Thymus (tissue), 11 donors: ENCODE measurements around the gene CASS4. TPM values are rescaled to one million over a fixed set of nuclear protein-coding genes. Genes with fewer than 3 reads are reported as not detected.
A peak's percentile ranks its signal among the peaks of the same experiment; 100 is the strongest.

Source experiments
- DNase-seq, 9 donors: peaks; one replicate each; pipeline ENCODE4 v3.0.0-alpha.2; 2013; ENCODE audit warnings: low spot score in 9 of 9, low read depth in 6 of 9, missing footprints in 1 of 9
- H3K27ac ChIP-seq, 2 donors: one replicate each; pipeline ENCODE4 v1.5.1; 2013; ENCODE audit warnings: control low read depth in 1 of 2, low read depth in 1 of 2, low read length in 1 of 2, mild to moderate bottlenecking in 1 of 2, moderate library complexity in 1 of 2
- H3K27me3 ChIP-seq, 2 donors: one replicate each; pipeline ENCODE4 v1.5.1; 2013; ENCODE audit warnings: low read length in 1 of 2; ENCODE audit not compliant: control insufficient read depth in 2 of 2, insufficient read depth in 1 of 2
- H3K36me3 ChIP-seq, 2 donors: one replicate each; pipeline ENCODE4 v1.5.1; 2013; ENCODE audit warnings: low read length in 1 of 2, mild to moderate bottlenecking in 1 of 2, moderate library complexity in 1 of 2; ENCODE audit not compliant: control insufficient read depth in 2 of 2, insufficient read depth in 2 of 2
- H3K4me1 ChIP-seq, 2 donors: one replicate each; pipeline ENCODE4 v1.5.1; 2013; ENCODE audit warnings: low read length in 2 of 2; ENCODE audit not compliant: control insufficient read depth in 2 of 2, insufficient read depth in 2 of 2
- H3K4me3 ChIP-seq, 2 donors: one replicate each; pipeline ENCODE4 v1.5.1; 2013; ENCODE audit warnings: low read length in 2 of 2, control low read depth in 1 of 2, mild to moderate bottlenecking in 1 of 2
- H3K9me3 ChIP-seq, 2 donors: one replicate each; pipeline ENCODE4 v1.5.1; 2013; ENCODE audit warnings: low read length in 1 of 2, mild to moderate bottlenecking in 1 of 2; ENCODE audit not compliant: control insufficient read depth in 2 of 2, insufficient read depth in 1 of 2
- WGBS: extraction: QIAGEN DNeasy Blood & Tissue Kit; methylation state at CpG from one replicate; pipeline ENCODE4 v1.1.7; 2013; 5-methylcytosine and 5-hydroxymethylcytosine counted together
- polyA plus RNA-seq: library from polyadenylated mRNA; stranded (reverse); fragments of 200-250 nt; gene quantifications from one replicate; pipeline ENCODE4 v1.2.3, GENCODE V29; 2013
- total RNA-seq: library from RNA; stranded (reverse); fragments of 120-200 nt; gene quantifications from one replicate; pipeline ENCODE4 v1.2.4, GENCODE V29; 2013
- donor health status: healthy.

The CASS4 gene
- total and polyA plus RNA-seq, 2 donors = 2.8 to 3.7 TPM

- no peaks in the 10 kb centered on the region for H3K27me3 ChIP-seq
- H3K27ac ChIP-seq = no peak overlapping the region
- H3K4me3 ChIP-seq = no peak overlapping the region
- H3K36me3 ChIP-seq = no peaks in the 10 kb centered on the region
- no peaks in the 10 kb centered on the region for H3K4me1 ChIP-seq
- no peaks in the 10 kb centered on the region for H3K9me3 ChIP-seq
- WGBS = 32% methylated on average over 3 of the region's 3 CpGs
- DNase-seq = peak in 1 of 9 donors; percentile 29
These were observed 48.4 kb downstream of the CASS4 start for GRCh38 chr20:56460459-56460858.

- H3K4me3 ChIP-seq = no peak overlapping the region
These were observed 49.5 kb downstream of the CASS4 start for GRCh38 chr20:56461576-56461975.

GRCh38 chr20:56463428-56463827 is 51.4 kb downstream of the CASS4 start:
- no peak overlapping the region for H3K27ac ChIP-seq
- H3K4me1 ChIP-seq = peaks cover 3 to 4% of the 10 kb centered on the region in 2 donors
- peak in 1 of 9 donors; percentile 19 for DNase-seq
- H3K27me3 ChIP-seq = no peaks in the 10 kb centered on the region
- 28% methylated on average over 3 of the region's 3 CpGs for WGBS
- no peaks in the 10 kb centered on the region for H3K9me3 ChIP-seq
- no peak overlapping the region for H3K4me3 ChIP-seq
- H3K36me3 ChIP-seq = no peaks in the 10 kb centered on the region

More at GRCh38 chr20:56461576-56461975, 49.5 kb downstream of the CASS4 start:
- H3K27ac ChIP-seq = no peak overlapping the region
- WGBS = 90% methylated on average over 3 of the region's 3 CpGs
- H3K4me1 ChIP-seq = no peaks in the 10 kb centered on the region
- no peak for DNase-seq
- no peaks in the 10 kb centered on the region for H3K27me3 ChIP-seq
- no peaks in the 10 kb centered on the region for H3K9me3 ChIP-seq
- H3K36me3 ChIP-seq = no peaks in the 10 kb centered on the region

- Histone ChIP-seq H3K36me3 (peaks cover 0 to 4% of the 10 kb centered on the region in 2 donors), H3K27me3 (no peaks in the 10 kb centered on the region), H3K4me1 (peaks cover 11% of the 10 kb centered on the region in 2 donors), H3K27ac (no peak overlapping the region), H3K4me3 (no peak overlapping the region), H3K9me3 (no peaks in the 10 kb centered on the region)
- WGBS = 41% methylated on average over 7 of the region's 7 CpGs
- no peak for DNase-seq
These were observed 53.9 kb downstream of the CASS4 start for GRCh38 chr20:56465997-56466396.

GRCh38 chr20:56467968-56468315 is 55.9 kb downstream of the CASS4 start:
- WGBS = 13% methylated on average over 7 of the region's 7 CpGs
- Histone ChIP-seq H3K4me3 (peak overlapping the region; percentile 72 to 86), H3K27me3 (no peaks in the 10 kb centered on the region), H3K27ac (peak overlapping the region; percentile 63 to 69), H3K36me3 (peaks cover 0 to 4% of the 10 kb centered on the region in 2 donors), H3K4me1 (peaks cover 11% of the 10 kb centered on the region in 2 donors), H3K9me3 (no peaks in the 10 kb centered on the region)
- no peak for DNase-seq

GRCh38 chr20:56468316-56469076 is 56.4 kb downstream of the CASS4 start, which contains the start of gene RTF2:
RTF2 (plus strand) TSS chr20:56468627; CDS start chr20:56468698, 71 bp downstream.
- Histone ChIP-seq H3K4me1 (peaks cover 11% of the 10 kb centered on the region in 2 donors), H3K27ac (peak within 1 kb of the TSS; percentile 71 to 90), H3K9me3 (no peaks in the 10 kb centered on the region), H3K4me3 (peak within 1 kb of the TSS; percentile 72 to 86), H3K27me3 (no peaks in the 10 kb centered on the region), H3K36me3 (peaks cover 3 to 8% of the 10 kb centered on the region in 2 donors)
- WGBS = under 1% methylated on average over 55 of the region's 55 CpGs
- DNase-seq = peak; percentile 84 to 97 (median 93)

- Histone ChIP-seq H3K27me3 (no peaks in the 10 kb centered on the region), H3K27ac (no peak overlapping the region), H3K4me1 (peaks cover 11% of the 10 kb centered on the region in 2 donors), H3K36me3 (peaks cover 8 to 14% of the 10 kb centered on the region in 2 donors), H3K9me3 (no peaks in the 10 kb centered on the region), H3K4me3 (peak overlapping the region; percentile 72 to 86)
- WGBS = 24% methylated on average over 8 of the region's 8 CpGs
- DNase-seq = peak in 2 of 9 donors; percentile 2 to 11
These were observed 57.0 kb downstream of the CASS4 start for GRCh38 chr20:56469077-56469449.

- Histone ChIP-seq H3K4me1 (peaks cover 0 to 4% of the 10 kb centered on the region in 2 donors), H3K36me3 (peaks cover 37 to 70% of the 10 kb centered on the region in 2 donors), H3K27me3 (no peaks in the 10 kb centered on the region), H3K9me3 (no peaks in the 10 kb centered on the region), H3K4me3 (no peak overlapping the region), H3K27ac (peak overlapping the region in 1 of 2 donors; percentile 58)
- peak in 3 of 9 donors; percentile 8 to 47 (median 28) for DNase-seq
- 13% methylated on average over 7 of the region's 7 CpGs for WGBS
These were observed 71.9 kb downstream of the CASS4 start for GRCh38 chr20:56483970-56484369.

GRCh38 chr20:56487216-56487615 is 75.2 kb downstream of the CASS4 start:
- no peak overlapping the region for H3K27ac ChIP-seq
- no peaks in the 10 kb centered on the region for H3K9me3 ChIP-seq
- peaks cover 36 to 69% of the 10 kb centered on the region in 2 donors for H3K36me3 ChIP-seq
- WGBS = 95% methylated on average over 11 of the region's 11 CpGs
- H3K4me1 ChIP-seq = peaks cover 0 to 4% of the 10 kb centered on the region in 2 donors
- DNase-seq = no peak
- H3K4me3 ChIP-seq = no peak overlapping the region
- no peaks in the 10 kb centered on the region for H3K27me3 ChIP-seq
